Neural progenitor cell (in vitro differentiated cells): ENCODE data around the gene COASY. TPM values are rescaled to one million over a fixed set of nuclear protein-coding genes. Genes with fewer than 3 reads are reported as not detected.
"Not testable (repeated sequence)": the region's sequence is repeated elsewhere in the genome, so short reads cannot be mapped to it uniquely, and the experiment has no call there.

Source experiments
- DNase-seq: peaks from one replicate; pipeline ENCODE4 v3.0.0-alpha.2; 2016; ENCODE audit warnings: low spot score
- H2AFZ ChIP-seq: fragments of 200-600 bp; sonication (generic); replicated peaks from 2 replicates; pipeline ENCODE4 v1.6.1; 2016; ENCODE audit warnings: antibody characterized with exemption
- H3F3A ChIP-seq: fragments of 200-600 bp; sonication (generic); 2 replicates; pipeline ENCODE4 v1.6.1; 2016; ENCODE audit warnings: antibody characterized with exemption, low read depth
- H3K27ac ChIP-seq: fragments of 200-600 bp; sonication (generic); 2 replicates; pipeline ENCODE4 v1.5.1; 2016; ENCODE audit warnings: mild to moderate bottlenecking
- H3K27me3 ChIP-seq: fragments of 200-600 bp; sonication (generic); 2 replicates; pipeline ENCODE4 v1.6.1; 2016; ENCODE audit warnings: mild to moderate bottlenecking, moderate library complexity
- H3K36me3 ChIP-seq: fragments of 200-600 bp; sonication (generic); 2 replicates; pipeline ENCODE4 v1.5.1; 2016
- H3K4me1 ChIP-seq: fragments of 200-600 bp; sonication (generic); 2 replicates; pipeline ENCODE4 v1.6.1; 2016; ENCODE audit warnings: mixed run types
- H3K4me2 ChIP-seq: fragments of 200-600 bp; sonication (generic); 2 replicates; pipeline ENCODE4 v1.6.1; 2016
- H3K4me3 ChIP-seq: fragments of 200-600 bp; sonication (generic); 2 replicates; pipeline ENCODE4 v1.5.1; 2016
- H3K79me2 ChIP-seq: fragments of 200-600 bp; sonication (generic); 2 replicates; pipeline ENCODE4 v1.6.1; 2016; ENCODE audit warnings: low read depth
- H3K9ac ChIP-seq: fragments of 200-600 bp; sonication (generic); 2 replicates; pipeline ENCODE4 v1.6.1; 2016
- H3K9me3 ChIP-seq: fragments of 200-600 bp; sonication (generic); 2 replicates; pipeline ENCODE4 v1.5.1; 2016; ENCODE audit warnings: low read depth
- H4K20me1 ChIP-seq: fragments of 200-600 bp; sonication (generic); 2 replicates; pipeline ENCODE4 v1.6.1; 2016; ENCODE audit warnings: low read depth
- H3K27ac Mint-ChIP-seq: 3 replicates; pipeline ENCODE4 v1.8.0; 2021; ENCODE audit warnings: mixed read lengths
- H3K27me3 Mint-ChIP-seq: 2 replicates; pipeline ENCODE4 v1.8.0; 2022; ENCODE audit warnings: low read depth, mild to moderate bottlenecking, inconsistent platforms, moderate library complexity, mixed read lengths; ENCODE audit not compliant: insufficient read depth
- H3K36me3 Mint-ChIP-seq: 3 replicates; pipeline ENCODE4 v1.8.0; 2021; ENCODE audit warnings: mixed read lengths
- H3K4me1 Mint-ChIP-seq: 3 replicates; pipeline ENCODE4 v1.8.0; 2021; ENCODE audit warnings: mixed read lengths
- H3K4me3 Mint-ChIP-seq: 3 replicates; pipeline ENCODE4 v1.8.0; 2021; ENCODE audit warnings: mild to moderate bottlenecking, moderate library complexity, mixed read lengths
- H3K9me3 Mint-ChIP-seq: 3 replicates; pipeline ENCODE4 v1.8.0; 2020; ENCODE audit warnings: mixed read lengths
- EZH2 ChIP-seq: fragments of 200-600 bp; sonication (generic); IDR thresholded peaks from 2 replicates; pipeline ENCODE4 v1.6.1; 2017; ENCODE audit warnings: antibody characterized with exemption, mild to moderate bottlenecking, moderate library complexity
- EZH2phosphoT487 ChIP-seq: fragments of 200-600 bp; sonication (generic); IDR thresholded peaks from 2 replicates; pipeline ENCODE4 v1.6.1; 2017; ENCODE audit warnings: antibody characterized with exemption
- total RNA-seq: library from RNA; depleted of rRNA; stranded (reverse); fragments of >200 nt; gene quantifications from 2 replicates; pipeline ENCODE4 v1.2.3, GENCODE V29; 2015; ENCODE audit warnings: low replicate concordance
- TF ChIP-seq, protein P1 (sequence below): fragments of 200-600 bp; sonication (generic); IDR thresholded peaks from 2 replicates; pipeline ENCODE4 v1.5.1; 2017; ENCODE audit warnings: antibody characterized with exemption, mild to moderate bottlenecking

Gene COASY
- total RNA-seq, 1 donor from 2014 or later, result 6.1 TPM

DNA sequence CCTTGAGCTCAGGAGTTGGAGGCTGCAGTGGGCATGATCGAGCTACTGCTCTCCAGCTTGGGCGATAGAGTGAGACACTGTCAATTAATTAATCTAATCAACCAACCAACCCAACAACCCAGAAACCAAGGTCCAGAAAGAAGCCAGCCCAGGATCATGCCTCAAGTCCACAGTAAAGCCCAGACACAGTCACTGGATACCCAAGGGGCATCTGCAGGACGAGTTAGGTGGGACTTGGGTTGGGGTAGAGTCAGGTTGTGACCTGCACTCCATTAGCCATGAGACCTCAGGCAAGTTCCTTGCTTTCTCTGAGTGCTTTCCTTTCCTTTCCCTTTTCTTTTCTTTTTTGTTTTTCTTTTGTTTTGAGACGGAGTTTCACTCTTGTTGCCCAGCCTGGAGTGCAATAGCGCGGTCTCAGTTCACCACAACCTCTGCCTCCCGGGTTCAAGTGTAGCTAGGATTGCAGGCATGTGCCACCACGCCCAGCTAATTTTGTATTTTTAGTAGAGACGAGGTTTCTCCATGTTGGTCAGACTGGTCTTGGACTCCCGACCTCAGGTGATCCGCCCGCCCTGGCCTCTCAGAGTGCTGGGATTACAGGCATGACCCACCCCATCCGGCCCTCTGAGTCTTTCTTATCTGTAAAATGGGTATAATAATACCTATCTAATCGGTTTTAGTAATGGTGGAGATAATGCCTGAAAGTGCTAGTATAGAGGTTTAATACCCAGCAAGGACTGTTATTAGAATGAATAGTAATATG is 12.8 kb upstream of the COASY start:
- no peak overlapping the region for H3K27ac ChIP-seq
- Mint-ChIP-seq H3K4me3 (peak overlapping the region; percentile 77), H3K27me3 (peaks cover 5% of the 10 kb centered on the region), H3K4me1 (peaks cover 16% of the 10 kb centered on the region), H3K9me3 (no peaks in the 10 kb centered on the region), H3K27ac (no peak overlapping the region), H3K36me3 (peaks cover 2% of the 10 kb centered on the region)
- no peak overlapping the region for H2AFZ ChIP-seq
- DNase-seq, result no peak
- no peak overlapping the region for H3K9ac ChIP-seq
- peak overlapping the region; percentile 65 for H3K4me2 ChIP-seq
- H3K27me3 ChIP-seq, result no peaks in the 10 kb centered on the region
- peaks cover 5% of the 10 kb centered on the region for H3K79me2 ChIP-seq
- peaks cover 30% of the 10 kb centered on the region for H3F3A ChIP-seq
- no peaks in the 10 kb centered on the region for H3K9me3 ChIP-seq
- H3K4me1 ChIP-seq, result peaks cover 12% of the 10 kb centered on the region
- H4K20me1 ChIP-seq, result peaks cover 9% of the 10 kb centered on the region
- peak overlapping the region; percentile 56 for H3K4me3 ChIP-seq
- TF ChIP-seq EZH2, result no peak
- no peak for TF ChIP-seq EZH2phosphoT487
- TF ChIP-seq, protein P1, sequence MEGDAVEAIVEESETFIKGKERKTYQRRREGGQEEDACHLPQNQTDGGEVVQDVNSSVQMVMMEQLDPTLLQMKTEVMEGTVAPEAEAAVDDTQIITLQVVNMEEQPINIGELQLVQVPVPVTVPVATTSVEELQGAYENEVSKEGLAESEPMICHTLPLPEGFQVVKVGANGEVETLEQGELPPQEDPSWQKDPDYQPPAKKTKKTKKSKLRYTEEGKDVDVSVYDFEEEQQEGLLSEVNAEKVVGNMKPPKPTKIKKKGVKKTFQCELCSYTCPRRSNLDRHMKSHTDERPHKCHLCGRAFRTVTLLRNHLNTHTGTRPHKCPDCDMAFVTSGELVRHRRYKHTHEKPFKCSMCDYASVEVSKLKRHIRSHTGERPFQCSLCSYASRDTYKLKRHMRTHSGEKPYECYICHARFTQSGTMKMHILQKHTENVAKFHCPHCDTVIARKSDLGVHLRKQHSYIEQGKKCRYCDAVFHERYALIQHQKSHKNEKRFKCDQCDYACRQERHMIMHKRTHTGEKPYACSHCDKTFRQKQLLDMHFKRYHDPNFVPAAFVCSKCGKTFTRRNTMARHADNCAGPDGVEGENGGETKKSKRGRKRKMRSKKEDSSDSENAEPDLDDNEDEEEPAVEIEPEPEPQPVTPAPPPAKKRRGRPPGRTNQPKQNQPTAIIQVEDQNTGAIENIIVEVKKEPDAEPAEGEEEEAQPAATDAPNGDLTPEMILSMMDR, result no peak
- no peaks in the 10 kb centered on the region for H3K36me3 ChIP-seq

DNA sequence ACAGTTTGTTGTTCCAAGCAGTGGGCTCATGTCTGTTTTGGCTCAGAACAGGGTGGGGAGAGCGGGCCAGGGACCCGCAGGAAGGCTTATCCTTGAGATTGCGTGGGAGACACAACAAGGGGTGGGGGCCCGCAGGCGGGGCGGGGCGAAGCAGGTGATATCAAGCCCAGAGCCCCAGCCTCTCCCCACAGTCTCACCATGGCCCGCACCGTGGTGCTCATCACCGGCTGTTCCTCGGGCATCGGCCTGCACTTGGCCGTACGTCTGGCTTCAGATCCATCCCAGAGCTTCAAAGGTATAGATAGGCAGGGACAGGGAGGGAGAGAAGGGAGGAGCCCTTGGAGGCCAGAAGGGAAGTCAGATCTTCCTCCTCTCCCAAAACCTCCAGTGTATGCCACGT is 9.2 kb upstream of the COASY start, which contains the start of gene HSD17B1:
Gene HSD17B1, plus strand, starts transcription at position 188 of the 400 bp plus-strand sequence. Its CDS starts 11 bp downstream, at position 199.
- H3K27ac Mint-ChIP-seq, H3K27ac ChIP-seq, H3K36me3 Mint-ChIP-seq, H3K9me3 Mint-ChIP-seq, H3K27me3 Mint-ChIP-seq, H2AFZ ChIP-seq, DNase-seq, H3K36me3 ChIP-seq, H3K79me2 ChIP-seq, H3K9ac ChIP-seq, H4K20me1 ChIP-seq, H3K27me3 ChIP-seq, H3K9me3 ChIP-seq: not testable (repeated sequence)
- Histone ChIP-seq H3K4me2 (peak within 1 kb of the TSS; percentile 82), H3K4me3 (peak within 1 kb of the TSS; percentile 86), H3F3A (peaks cover 47% of the 10 kb centered on the region), H3K4me1 (peaks cover 22% of the 10 kb centered on the region)
- Mint-ChIP-seq H3K4me3 (peak within 1 kb of the TSS; percentile 93), H3K4me1 (peaks cover 29% of the 10 kb centered on the region)

DNA sequence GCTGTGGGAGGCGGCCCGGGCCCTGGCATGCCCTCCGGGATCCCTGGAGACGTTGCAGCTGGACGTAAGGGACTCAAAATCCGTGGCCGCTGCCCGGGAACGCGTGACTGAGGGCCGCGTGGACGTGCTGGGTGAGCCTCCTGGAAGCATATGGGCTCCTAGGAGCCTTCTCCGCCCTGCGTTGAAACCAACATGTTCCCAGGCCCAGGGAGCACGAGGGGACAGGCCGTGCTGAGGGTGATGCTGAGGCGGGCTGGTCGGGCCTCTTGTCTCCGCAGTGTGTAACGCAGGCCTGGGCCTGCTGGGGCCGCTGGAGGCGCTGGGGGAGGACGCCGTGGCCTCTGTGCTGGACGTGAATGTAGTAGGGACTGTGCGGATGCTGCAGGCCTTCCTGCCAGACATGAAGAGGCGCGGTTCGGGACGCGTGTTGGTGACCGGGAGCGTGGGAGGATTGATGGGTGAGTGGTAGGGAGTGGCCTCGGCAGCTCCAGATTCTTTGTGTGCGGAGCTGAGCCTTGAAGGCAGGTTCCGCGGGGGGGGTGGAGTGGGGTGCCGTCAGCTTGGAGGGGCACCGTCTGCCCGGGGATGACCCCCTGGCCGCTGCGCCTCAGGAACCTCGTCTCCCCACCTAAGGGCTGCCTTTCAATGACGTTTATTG is 8.7 kb upstream of the COASY start:
- no peak overlapping the region for H3K27ac ChIP-seq
- H3K36me3 ChIP-seq, result no peaks in the 10 kb centered on the region
- no peak overlapping the region for H2AFZ ChIP-seq
- H3F3A ChIP-seq, result peaks cover 43% of the 10 kb centered on the region
- H3K4me1 Mint-ChIP-seq, result peaks cover 29% of the 10 kb centered on the region
- H3K27ac Mint-ChIP-seq, result no peak overlapping the region
- H3K27me3 ChIP-seq, result no peaks in the 10 kb centered on the region
- H3K79me2 ChIP-seq, result peaks cover 7% of the 10 kb centered on the region
- peak; percentile 28 for DNase-seq
- H3K36me3 Mint-ChIP-seq, result no peaks in the 10 kb centered on the region
- TF ChIP-seq EZH2phosphoT487 (no peak), EZH2 (no peak)
- TF ChIP-seq, protein P1, result no peak
- peak overlapping the region; percentile 93 for H3K4me3 Mint-ChIP-seq
- H3K9me3 ChIP-seq, result no peaks in the 10 kb centered on the region
- H3K4me1 ChIP-seq, result peaks cover 22% of the 10 kb centered on the region
- H3K27me3 Mint-ChIP-seq, result no peaks in the 10 kb centered on the region
- peaks cover 4% of the 10 kb centered on the region for H4K20me1 ChIP-seq
- no peaks in the 10 kb centered on the region for H3K9me3 Mint-ChIP-seq
- peak overlapping the region; percentile 86 for H3K4me3 ChIP-seq
- H3K4me2 ChIP-seq, result peak overlapping the region; percentile 82
- H3K9ac ChIP-seq, result no peak overlapping the region

DNA sequence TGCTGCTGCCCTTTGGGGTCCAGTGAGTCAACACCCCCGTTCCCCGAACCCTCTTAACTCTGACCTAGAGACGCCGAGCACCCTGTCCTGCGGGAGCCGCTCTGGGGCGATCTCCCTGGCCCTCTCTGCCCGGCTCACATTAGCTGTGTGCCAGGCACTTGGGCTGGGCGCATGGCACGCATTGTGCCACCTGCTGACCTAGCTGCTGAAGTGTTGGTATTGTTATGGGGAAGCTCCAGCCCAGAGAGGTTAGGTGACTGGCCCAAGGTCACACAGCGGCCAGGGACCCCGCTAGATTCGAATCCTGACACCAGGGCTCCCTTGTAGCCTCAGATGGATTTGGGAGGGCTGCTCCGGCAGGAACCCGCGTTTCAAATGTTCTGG is 8.1 kb upstream of the COASY start:
- no peaks in the 10 kb centered on the region for H3K36me3 Mint-ChIP-seq
- no peak overlapping the region for H3K27ac Mint-ChIP-seq
- Histone ChIP-seq H3K79me2 (peaks cover 7% of the 10 kb centered on the region), H3F3A (peaks cover 38% of the 10 kb centered on the region), H3K27me3 (no peaks in the 10 kb centered on the region), H2AFZ (no peak overlapping the region), H3K27ac (no peak overlapping the region), H3K4me1 (peaks cover 20% of the 10 kb centered on the region), H3K4me3 (peak overlapping the region; percentile 86), H3K36me3 (no peaks in the 10 kb centered on the region), H3K9me3 (no peaks in the 10 kb centered on the region), H3K4me2 (peak overlapping the region; percentile 82), H3K9ac (peak overlapping the region; percentile 71), H4K20me1 (peaks cover 4% of the 10 kb centered on the region)
- TF ChIP-seq, protein P1, result no peak
- TF ChIP-seq EZH2 (no peak), EZH2phosphoT487 (no peak)
- H3K27me3 Mint-ChIP-seq, result no peaks in the 10 kb centered on the region
- DNase-seq, result no peak
- peak overlapping the region; percentile 93 for H3K4me3 Mint-ChIP-seq
- no peaks in the 10 kb centered on the region for H3K9me3 Mint-ChIP-seq
- H3K4me1 Mint-ChIP-seq, result peaks cover 28% of the 10 kb centered on the region
